GM12873 (cell line): Measurements from ENCODE around the gene KLHL21.

Source experiments
- TF ChIP-seq, protein P1 (sequence below): IDR thresholded peaks from 2 replicates; pipeline ENCODE4 v1.5.1; 2012; ENCODE audit warnings: low read depth, mild to moderate bottlenecking, moderate library complexity, low read length, control low read depth; ENCODE audit not compliant: insufficient read depth; ENCODE audit errors: missing control alignments

The KLHL21 gene

DNA sequence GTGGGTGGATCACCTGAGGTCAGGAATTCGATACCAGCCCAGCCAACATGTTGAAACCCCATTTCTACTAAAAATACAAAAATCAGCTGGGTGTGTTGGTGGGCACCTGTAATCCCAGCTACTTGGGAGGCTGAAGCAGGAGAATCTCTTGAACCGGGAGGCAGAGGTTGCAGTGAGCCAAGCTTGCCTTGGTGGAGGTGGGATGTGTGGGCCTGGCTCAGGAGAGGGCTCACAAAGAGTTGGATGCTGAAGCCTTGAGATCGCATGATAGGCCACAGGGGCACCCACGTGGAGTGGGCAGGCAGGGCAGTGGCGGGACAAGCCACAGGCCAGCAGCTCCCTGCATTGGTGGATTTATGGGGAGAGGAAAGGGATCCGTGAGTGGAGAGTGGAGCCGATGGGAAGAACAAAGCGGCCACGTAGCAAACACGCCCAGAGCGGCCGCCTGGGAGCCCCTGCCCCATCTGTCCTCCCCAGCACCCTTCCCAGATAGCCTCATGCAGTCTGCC, 26.4 kb upstream of the KLHL21 start:
- TF ChIP-seq, protein P1, sequence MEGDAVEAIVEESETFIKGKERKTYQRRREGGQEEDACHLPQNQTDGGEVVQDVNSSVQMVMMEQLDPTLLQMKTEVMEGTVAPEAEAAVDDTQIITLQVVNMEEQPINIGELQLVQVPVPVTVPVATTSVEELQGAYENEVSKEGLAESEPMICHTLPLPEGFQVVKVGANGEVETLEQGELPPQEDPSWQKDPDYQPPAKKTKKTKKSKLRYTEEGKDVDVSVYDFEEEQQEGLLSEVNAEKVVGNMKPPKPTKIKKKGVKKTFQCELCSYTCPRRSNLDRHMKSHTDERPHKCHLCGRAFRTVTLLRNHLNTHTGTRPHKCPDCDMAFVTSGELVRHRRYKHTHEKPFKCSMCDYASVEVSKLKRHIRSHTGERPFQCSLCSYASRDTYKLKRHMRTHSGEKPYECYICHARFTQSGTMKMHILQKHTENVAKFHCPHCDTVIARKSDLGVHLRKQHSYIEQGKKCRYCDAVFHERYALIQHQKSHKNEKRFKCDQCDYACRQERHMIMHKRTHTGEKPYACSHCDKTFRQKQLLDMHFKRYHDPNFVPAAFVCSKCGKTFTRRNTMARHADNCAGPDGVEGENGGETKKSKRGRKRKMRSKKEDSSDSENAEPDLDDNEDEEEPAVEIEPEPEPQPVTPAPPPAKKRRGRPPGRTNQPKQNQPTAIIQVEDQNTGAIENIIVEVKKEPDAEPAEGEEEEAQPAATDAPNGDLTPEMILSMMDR, result no peak

DNA sequence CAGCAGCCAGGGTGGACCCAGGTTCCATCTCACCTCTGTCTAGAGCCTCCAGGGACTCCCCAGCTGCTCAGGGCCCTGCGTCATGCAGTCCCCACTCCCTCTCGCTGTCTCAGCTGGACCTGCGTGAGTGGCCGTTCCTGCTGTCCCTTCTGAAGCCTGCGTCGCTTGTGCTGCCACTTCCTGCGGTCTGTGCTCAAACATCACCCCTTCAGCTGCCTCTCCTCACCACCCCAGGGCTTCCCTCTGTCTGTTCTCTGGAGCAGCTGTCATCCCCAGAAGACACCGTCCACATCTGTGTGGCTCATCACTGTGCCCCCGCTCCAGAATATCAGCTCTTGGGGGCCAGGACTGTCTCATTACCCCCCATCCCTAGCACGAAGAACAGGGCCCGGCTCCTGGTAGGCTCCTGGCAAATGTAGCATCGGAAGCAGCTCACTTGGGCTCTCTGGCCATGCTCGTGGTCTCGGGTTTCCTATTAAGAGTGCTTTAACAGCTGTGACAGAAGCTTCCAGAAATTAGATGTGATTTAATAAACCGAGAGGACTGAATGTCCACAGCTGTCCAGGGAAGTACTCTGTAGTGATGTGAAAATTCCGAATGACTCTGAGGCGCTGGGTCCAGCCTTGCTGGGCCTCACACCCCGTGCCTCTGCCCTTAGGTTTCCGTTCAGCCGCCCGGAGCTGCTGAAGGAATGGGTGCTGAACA, 25.3 kb upstream of the KLHL21 start:
- TF ChIP-seq, protein P1, result no peak

DNA sequence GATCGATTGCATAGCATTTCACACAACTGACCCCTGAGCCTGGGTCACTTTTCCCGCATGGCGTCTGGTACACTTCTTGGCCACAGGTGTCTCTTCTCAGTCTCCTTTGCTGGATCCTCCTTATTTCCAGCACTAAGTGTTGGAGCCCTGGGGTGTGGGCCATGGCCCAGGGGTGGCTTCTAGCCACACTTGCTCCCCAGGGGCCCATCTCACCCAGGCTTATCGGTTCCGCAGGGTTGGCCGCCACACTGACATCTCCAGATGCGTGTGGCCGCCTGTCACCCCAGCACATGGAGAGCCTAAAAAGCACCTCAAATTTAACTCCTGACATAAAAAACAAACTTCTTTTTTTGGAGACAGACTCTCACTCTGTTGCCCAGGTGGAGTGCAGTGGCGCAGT, 24.4 kb upstream of the KLHL21 start:
- TF ChIP-seq, protein P1, result no peak

DNA sequence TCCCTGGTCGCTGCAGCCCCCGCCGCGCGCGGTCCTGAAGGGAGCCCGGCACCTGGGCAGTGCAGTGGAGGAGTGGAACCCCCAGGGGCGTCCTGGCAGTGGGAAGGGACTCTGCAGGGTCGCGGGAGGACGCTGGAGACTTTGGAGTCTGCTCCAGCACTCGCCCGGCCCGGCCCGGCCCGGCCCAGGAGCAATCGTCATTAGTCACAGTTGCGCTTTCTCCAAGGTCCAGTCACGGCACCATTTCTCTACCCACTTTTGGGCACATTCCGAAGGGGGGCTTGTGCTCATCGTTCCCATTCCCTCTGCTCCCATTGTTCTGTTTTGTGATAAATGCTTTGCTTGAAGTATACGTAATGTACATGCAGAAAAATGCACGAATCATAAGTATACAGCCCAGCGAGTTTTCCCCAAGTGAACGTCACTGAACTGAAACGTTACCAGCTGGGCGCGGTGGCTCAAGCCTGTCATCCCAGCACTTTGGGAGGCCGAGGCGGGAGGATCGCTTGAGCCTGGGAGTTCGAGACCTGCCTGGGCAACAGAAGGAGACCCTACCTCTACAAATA, 23.0 kb upstream of the KLHL21 start:
- TF ChIP-seq, protein P1, result no peak

DNA sequence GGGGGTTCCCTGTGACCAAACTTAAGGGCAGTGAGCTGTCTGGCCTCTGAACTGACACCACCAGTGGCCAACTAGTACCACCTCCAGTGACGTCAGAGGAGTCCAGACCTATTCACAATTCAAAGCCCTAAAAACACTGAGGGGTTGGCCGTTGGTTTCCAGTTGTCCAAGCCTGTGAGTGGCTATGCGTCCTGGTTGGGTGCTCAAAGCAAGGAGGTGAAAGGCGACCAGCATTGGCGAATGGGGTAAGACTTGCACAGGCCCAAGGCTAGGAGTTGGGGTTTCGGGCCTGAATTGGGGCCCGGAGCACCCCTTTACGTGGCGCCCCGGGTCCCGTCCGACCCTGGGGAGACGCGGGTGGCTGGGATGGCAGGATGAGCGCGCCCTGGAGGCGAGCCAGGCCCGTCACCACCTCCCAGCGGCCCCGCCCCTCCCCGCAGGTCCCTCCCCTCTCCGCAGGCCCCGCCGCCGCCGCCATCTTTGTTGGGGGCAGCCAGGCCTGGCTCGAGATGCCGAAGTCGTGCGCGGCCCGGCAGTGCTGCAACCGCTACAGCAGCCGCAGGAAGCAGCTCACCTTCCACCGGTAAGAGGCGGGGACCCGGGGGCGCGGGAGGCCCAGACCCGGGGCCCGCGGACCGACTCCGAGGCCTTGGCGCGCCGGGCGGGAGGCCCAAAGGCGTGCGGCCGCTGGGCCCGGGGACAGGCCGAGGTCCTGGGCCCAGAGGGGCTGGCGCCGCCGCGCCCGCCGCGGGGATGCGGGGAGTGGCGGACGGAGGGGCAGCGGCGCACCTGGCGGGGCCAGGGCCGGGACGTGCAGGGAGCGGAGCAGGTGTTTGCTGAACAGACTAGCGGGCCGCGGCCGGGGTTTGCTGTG, 22.3 kb upstream of the KLHL21 start, which contains the start of gene THAP3:
THAP3 (plus strand) TSS at position 159 of the 874 bp plus-strand sequence; CDS start at position 510, 351 bp downstream.
- TF ChIP-seq, protein P1, result no peak

DNA sequence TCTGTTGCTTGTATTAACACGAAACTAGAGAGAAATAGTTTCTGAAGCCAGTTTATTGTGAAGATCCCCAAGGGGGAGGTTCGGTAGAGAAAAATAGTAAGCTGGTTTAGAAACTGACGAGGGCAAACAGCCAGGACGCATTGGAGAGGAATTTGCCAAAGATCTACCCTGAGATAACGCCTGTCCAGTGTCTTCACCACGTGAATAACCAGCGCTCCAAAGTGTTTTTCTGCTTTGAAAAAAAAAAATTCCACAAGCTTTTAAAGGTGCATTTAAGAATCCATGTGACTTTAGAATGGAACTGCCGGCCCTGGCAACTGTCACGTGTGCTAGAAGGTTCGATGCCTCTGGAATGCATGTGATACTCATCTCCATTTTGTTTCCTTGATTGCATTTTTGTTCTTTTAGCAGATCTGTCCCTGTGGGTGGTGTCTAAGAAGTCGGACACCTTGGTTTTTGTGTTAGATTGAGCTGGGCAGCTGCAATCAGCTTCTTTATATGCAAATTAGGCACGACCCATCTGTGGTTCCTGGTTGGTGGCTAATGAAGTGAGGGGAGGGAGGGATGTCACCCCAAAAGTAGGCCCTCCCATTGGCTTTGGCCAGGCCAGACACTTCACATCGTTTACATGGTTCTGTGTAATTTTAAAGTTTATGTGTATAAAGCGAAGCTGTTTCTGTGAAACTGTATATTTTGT, 20.7 kb upstream of the KLHL21 start:
- TF ChIP-seq, protein P1, result no peak
